Immature natural killer cell (primary cell): ENCODE results near the gene SEMA4D. TPM values are rescaled to one million over a fixed set of nuclear protein-coding genes. Genes with fewer than 3 reads are reported as not detected.

Experiments used
- DNase-seq, 3 donors: peaks; one replicate each; pipeline ENCODE4 v3.0.0; 2022; ENCODE audit warnings: mixed read lengths in 1 of 3
- H3K27ac Mint-ChIP-seq, 6 donors: one replicate each; pipeline ENCODE4 v1.8.0; 2020; ENCODE audit warnings: mixed read lengths in 6 of 6, mild to moderate bottlenecking in 5 of 6, inconsistent platforms in 4 of 6, moderate library complexity in 3 of 6
- H3K27me3 Mint-ChIP-seq, 3 donors: one replicate each; pipeline ENCODE4 v1.8.0; 2020 to 2021; ENCODE audit warnings: low read depth in 3 of 3, mild to moderate bottlenecking in 3 of 3, mixed read lengths in 3 of 3, moderate library complexity in 3 of 3, inconsistent platforms in 1 of 3
- H3K36me3 Mint-ChIP-seq, 3 donors: one replicate each; pipeline ENCODE4 v1.8.0; 2020; ENCODE audit warnings: mixed read lengths in 3 of 3, inconsistent platforms in 2 of 3, mild to moderate bottlenecking in 2 of 3
- H3K4me1 Mint-ChIP-seq, 2 donors: one replicate each; pipeline ENCODE4 v1.8.0; 2020; ENCODE audit warnings: inconsistent platforms in 2 of 2, mild to moderate bottlenecking in 2 of 2, mixed read lengths in 2 of 2, moderate library complexity in 1 of 2
- H3K4me3 Mint-ChIP-seq, 5 donors: one replicate each; pipeline ENCODE4 v1.8.0; 2020; ENCODE audit warnings: mild to moderate bottlenecking in 5 of 5, mixed read lengths in 5 of 5, inconsistent platforms in 3 of 5, moderate library complexity in 3 of 5
- H3K9me3 Mint-ChIP-seq, 6 donors: one replicate each; pipeline ENCODE4 v1.8.0; 2020; ENCODE audit warnings: mild to moderate bottlenecking in 6 of 6, mixed read lengths in 6 of 6, inconsistent platforms in 4 of 6, moderate library complexity in 3 of 6
- polyA plus RNA-seq, 3 donors: library from polyadenylated mRNA; unstranded; fragments of 300-500 nt; fragmentation: Illumina TruSeq; gene quantifications; one replicate each; pipeline ENCODE4 v1.2.3, GENCODE V29; 2021

Gene SEMA4D
- polyA plus RNA-seq, 3 donors from 2014 or later = 45.8 to 80.6 (median 47.0) TPM

DNA sequence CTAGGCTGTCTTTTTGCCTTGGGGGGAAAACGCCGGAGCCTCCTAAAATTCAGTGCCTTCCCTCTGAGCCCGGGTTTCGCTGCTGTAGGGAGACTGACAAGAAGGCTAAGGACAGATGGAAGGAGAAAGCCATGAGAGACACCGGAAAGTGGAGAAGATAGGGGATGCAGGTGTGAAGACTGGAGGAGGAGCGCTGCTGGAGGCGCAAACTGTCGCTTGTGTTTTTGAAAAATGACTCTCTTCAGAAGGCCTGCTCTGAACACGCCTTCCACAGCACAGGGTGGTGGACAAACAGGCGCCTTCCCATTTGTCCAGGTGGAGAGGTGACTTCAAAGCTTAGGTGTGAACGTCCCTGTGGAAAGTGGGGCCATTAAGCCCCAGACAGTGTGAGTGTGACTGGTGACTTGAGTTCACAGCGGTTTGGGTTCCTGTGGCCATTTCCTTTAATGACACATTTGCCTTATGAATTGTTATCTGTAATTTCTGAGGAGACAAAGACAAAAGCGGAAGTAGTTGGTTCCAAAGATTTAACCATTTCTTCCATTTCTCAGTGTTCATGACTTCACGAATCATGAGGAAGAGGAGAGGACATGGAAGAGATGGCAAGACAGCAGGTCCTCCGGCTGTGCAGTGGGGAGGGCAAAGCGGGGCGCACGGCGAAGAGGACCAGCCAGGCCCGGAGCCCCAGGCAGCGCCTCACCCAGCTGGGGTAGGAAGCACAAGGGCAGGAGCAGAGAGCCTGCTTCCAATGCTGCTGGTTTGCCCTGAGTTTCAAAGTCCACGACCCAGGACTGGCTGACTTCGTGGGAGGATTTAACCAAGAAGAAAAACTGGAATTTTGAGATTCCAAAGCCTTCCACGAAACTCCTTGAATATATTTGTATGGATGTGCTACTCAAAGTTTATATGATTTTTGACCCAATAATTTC lies 27.8 kb upstream of the SEMA4D start:
- Mint-ChIP-seq H3K27ac (peak overlapping the region; percentile 92 to 99 (median 96)), H3K4me1 (peaks cover 98 to 100% of the 10 kb centered on the region in 2 donors), H3K9me3 (no peaks in the 10 kb centered on the region), H3K27me3 (peaks cover 5 to 13% (median 10%) of the 10 kb centered on the region in 3 donors), H3K36me3 (peaks cover 0 to 5% (median 4%) of the 10 kb centered on the region in 3 donors), H3K4me3 (peak overlapping the region; percentile 72 to 89 (median 77))
- DNase-seq = peak; percentile 51 to 66 (median 66)

GRCh38 chr9:89524963-89525362 lies 27.1 kb upstream of the SEMA4D start:
- H3K4me1 Mint-ChIP-seq = peaks cover 98 to 100% of the 10 kb centered on the region in 2 donors
- H3K9me3 Mint-ChIP-seq = no peaks in the 10 kb centered on the region
- peaks cover 5 to 13% (median 10%) of the 10 kb centered on the region in 3 donors for H3K27me3 Mint-ChIP-seq
- H3K36me3 Mint-ChIP-seq = peaks cover 0 to 5% (median 4%) of the 10 kb centered on the region in 3 donors
- H3K27ac Mint-ChIP-seq = peak overlapping the region; percentile 92 to 99 (median 96)
- DNase-seq = no peak
- peak overlapping the region; percentile 72 to 89 (median 77) for H3K4me3 Mint-ChIP-seq

DNA sequence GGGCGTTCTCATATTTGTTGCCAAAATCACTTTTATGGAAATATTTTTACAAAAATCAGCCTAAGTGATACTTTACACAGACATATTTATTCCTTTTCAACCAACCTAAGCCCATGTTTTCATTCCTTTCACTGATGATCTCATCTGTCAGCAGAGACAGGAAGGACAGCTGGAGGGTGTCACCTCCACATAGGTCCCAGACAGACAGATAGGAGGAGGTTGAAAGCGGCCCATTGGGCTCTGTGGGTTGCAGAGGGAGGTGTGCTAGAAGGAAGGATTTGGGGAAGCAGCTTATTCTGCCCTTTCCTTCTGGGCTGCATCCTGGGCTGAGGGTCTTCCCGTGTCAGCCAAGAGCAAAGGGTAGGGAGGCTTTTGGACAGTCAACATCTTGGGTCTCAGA lies 26.0 kb upstream of the SEMA4D start:
- H3K36me3 Mint-ChIP-seq = peaks cover 0 to 5% (median 4%) of the 10 kb centered on the region in 3 donors
- H3K4me1 Mint-ChIP-seq = peaks cover 98 to 100% of the 10 kb centered on the region in 2 donors
- peak overlapping the region; percentile 92 to 99 (median 96) for H3K27ac Mint-ChIP-seq
- DNase-seq = peak; percentile 50 to 61 (median 55)
- H3K27me3 Mint-ChIP-seq = peaks cover 5 to 13% (median 10%) of the 10 kb centered on the region in 3 donors
- H3K4me3 Mint-ChIP-seq = peak overlapping the region; percentile 62 to 82 (median 75)
- no peaks in the 10 kb centered on the region for H3K9me3 Mint-ChIP-seq

DNA sequence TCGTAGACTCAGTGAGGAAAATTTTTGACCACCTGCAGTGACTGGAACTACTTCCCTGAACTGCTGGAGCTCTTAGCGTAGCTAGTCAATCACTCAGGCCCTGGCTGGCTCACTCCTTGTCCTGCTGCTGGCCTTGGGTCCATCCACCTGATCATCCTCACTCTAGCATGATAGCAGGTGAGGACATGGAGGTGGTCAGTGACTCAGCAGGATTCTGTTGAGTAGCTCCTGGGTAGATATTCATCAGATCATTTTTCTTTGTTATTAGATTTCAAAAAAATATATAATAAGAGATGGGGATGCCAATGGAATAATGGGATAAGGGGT lies 25.0 kb upstream of the SEMA4D start:
- Mint-ChIP-seq H3K27me3 (peaks cover 1 to 13% (median 10%) of the 10 kb centered on the region in 3 donors), H3K4me1 (peaks cover 97 to 100% of the 10 kb centered on the region in 2 donors), H3K27ac (peak overlapping the region; percentile 92 to 99 (median 96)), H3K36me3 (peaks cover 0 to 5% (median 4%) of the 10 kb centered on the region in 3 donors), H3K9me3 (no peaks in the 10 kb centered on the region), H3K4me3 (peak overlapping the region; percentile 39 to 75 (median 70))
- DNase-seq = no peak

DNA sequence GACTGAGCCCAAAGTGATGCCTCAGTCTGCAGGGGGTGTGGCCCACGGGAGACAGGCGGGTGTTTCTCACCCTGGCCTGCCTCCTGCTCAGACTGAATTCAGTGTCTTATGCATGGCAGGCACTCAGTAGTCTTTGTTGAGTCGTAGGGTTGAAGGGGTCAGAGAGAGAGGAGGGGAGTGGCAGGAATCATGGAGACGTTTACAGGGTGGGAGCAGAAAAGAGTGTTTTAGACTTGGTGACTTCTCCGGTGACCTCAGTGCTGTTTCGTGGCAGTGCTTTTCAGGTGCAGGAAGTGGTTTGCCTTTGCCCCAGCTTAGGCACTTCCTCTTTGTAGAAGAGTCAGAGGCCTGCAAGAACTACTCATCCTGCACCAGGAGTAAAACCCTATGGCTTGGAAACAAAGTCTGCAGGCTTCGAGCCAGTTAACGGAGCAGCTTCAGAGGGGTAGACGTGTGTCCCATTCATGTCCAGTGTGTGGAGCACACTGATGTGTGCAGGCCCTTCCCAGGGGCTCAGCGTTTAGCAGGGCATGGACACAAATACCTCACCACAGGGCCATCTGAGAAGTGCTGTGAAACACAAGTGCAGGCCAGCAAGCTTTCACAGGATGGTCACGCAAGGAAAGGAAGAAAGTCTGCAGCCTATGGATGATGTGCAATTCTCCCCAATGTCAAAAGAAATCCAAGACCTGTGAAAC lies 24.5 kb upstream of the SEMA4D start:
- peaks cover 1 to 13% (median 10%) of the 10 kb centered on the region in 3 donors for H3K27me3 Mint-ChIP-seq
- no peaks in the 10 kb centered on the region for H3K9me3 Mint-ChIP-seq

GRCh38 chr9:89519366-89519805 lies 21.5 kb upstream of the SEMA4D start:
- H3K36me3 Mint-ChIP-seq = no peaks in the 10 kb centered on the region
- H3K4me1 Mint-ChIP-seq = peaks cover 71% of the 10 kb centered on the region in 2 donors
- peaks cover 2 to 10% (median 5%) of the 10 kb centered on the region in 3 donors for H3K27me3 Mint-ChIP-seq
- H3K4me3 Mint-ChIP-seq = peak overlapping the region in 4 of 5 donors; percentile 13 to 80 (median 42)
- peak overlapping the region; percentile 92 to 99 (median 96) for H3K27ac Mint-ChIP-seq
- no peak for DNase-seq
- no peaks in the 10 kb centered on the region for H3K9me3 Mint-ChIP-seq

More for the DNA sequence above, 24.5 kb upstream of the SEMA4D start:
- peak overlapping the region; percentile 39 to 75 (median 70) for H3K4me3 Mint-ChIP-seq
- DNase-seq = peak; percentile 83 to 85 (median 83)
- peaks cover 0 to 5% (median 4%) of the 10 kb centered on the region in 3 donors for H3K36me3 Mint-ChIP-seq
- peaks cover 95 to 99% of the 10 kb centered on the region in 2 donors for H3K4me1 Mint-ChIP-seq
- peak overlapping the region; percentile 92 to 99 (median 96) for H3K27ac Mint-ChIP-seq

DNA sequence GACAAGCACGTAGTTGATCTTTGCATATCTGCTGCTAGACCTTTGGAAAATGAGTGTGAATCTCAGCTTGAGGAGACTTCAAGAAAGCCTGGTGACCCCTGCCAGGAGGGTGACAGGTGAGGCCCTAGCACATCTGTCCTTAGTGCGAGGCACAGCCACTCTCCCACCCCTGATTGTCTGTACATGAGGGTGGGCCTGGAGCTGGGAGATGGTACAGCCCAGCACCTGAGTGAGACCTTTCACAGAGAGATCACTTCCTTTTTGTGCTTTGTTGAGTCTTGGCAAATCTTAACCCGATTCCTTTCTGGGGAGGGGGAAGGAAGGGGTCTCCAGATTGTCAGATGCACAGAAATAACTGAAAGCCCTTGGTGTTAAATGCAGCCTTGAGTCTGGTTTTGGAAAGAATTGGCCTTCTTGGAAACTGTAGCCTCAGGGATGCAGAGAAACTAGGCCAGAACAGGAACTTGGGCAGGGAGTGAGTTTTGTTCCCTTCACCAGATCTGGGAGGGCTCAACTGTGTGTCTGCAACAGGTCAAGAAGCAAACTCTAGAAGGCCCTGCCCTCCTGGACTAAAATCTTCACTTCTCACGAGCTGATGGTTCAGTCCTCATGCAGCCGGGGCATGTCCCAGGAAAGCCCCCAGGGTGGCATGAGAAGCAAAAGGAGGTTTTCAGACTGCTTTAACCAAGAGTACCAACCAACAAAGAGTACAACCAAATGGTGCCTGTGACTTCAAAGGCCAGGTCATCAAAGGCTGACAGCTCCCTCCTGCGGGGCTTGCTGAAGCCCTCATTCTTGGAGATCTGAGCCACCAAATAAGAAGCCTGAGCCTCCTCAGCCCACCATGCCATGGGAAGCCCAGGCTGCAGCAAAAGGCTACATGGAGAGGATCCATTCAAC lies 20.8 kb upstream of the SEMA4D start:
- peak overlapping the region in 4 of 5 donors; percentile 10 to 50 (median 22) for H3K4me3 Mint-ChIP-seq
- H3K36me3 Mint-ChIP-seq = no peaks in the 10 kb centered on the region
- no peaks in the 10 kb centered on the region for H3K9me3 Mint-ChIP-seq
- peak overlapping the region; percentile 92 to 99 (median 96) for H3K27ac Mint-ChIP-seq
- H3K27me3 Mint-ChIP-seq = peaks cover 2 to 8% (median 5%) of the 10 kb centered on the region in 3 donors
- peaks cover 65 to 67% of the 10 kb centered on the region in 2 donors for H3K4me1 Mint-ChIP-seq
- DNase-seq = no peak

GRCh38 chr9:89515416-89515815 lies 17.5 kb upstream of the SEMA4D start:
- Mint-ChIP-seq H3K27me3 (peaks cover 2 to 7% (median 2%) of the 10 kb centered on the region in 3 donors), H3K9me3 (no peaks in the 10 kb centered on the region), H3K4me1 (peaks cover 46 to 53% of the 10 kb centered on the region in 2 donors), H3K36me3 (peaks cover 0 to 4% (median 0%) of the 10 kb centered on the region in 3 donors), H3K4me3 (no peak overlapping the region), H3K27ac (peak overlapping the region in 2 of 6 donors; percentile 30 to 76)
- DNase-seq = no peak

GRCh38 chr9:89514956-89515355 lies 17.0 kb upstream of the SEMA4D start:
- Mint-ChIP-seq H3K27me3 (peaks cover 2 to 7% (median 2%) of the 10 kb centered on the region in 3 donors), H3K27ac (peak overlapping the region in 2 of 6 donors; percentile 30 to 46), H3K4me1 (peaks cover 42 to 53% of the 10 kb centered on the region in 2 donors), H3K36me3 (peaks cover 0 to 4% (median 0%) of the 10 kb centered on the region in 3 donors), H3K9me3 (no peaks in the 10 kb centered on the region), H3K4me3 (no peak overlapping the region)
- no peak for DNase-seq

- DNase-seq = no peak
- H3K9me3 Mint-ChIP-seq = no peaks in the 10 kb centered on the region
- no peak overlapping the region for H3K27ac Mint-ChIP-seq
- H3K4me3 Mint-ChIP-seq = no peak overlapping the region
- peaks cover 0 to 4% (median 0%) of the 10 kb centered on the region in 3 donors for H3K36me3 Mint-ChIP-seq
- H3K4me1 Mint-ChIP-seq = peaks cover 36 to 51% of the 10 kb centered on the region in 2 donors
- peaks cover 2 to 7% (median 2%) of the 10 kb centered on the region in 3 donors for H3K27me3 Mint-ChIP-seq
Measured at GRCh38 chr9:89514337-89514736, 16.4 kb upstream of the SEMA4D start.

GRCh38 chr9:89513837-89514236 lies 15.9 kb upstream of the SEMA4D start:
- Mint-ChIP-seq H3K9me3 (no peaks in the 10 kb centered on the region), H3K27ac (no peak overlapping the region), H3K36me3 (peaks cover 0 to 4% (median 0%) of the 10 kb centered on the region in 3 donors), H3K4me3 (no peak overlapping the region), H3K27me3 (peaks cover 2 to 7% (median 5%) of the 10 kb centered on the region in 3 donors), H3K4me1 (peaks cover 36 to 51% of the 10 kb centered on the region in 2 donors)
- DNase-seq = no peak

- no peak for DNase-seq
- Mint-ChIP-seq H3K27me3 (peaks cover 2 to 7% (median 5%) of the 10 kb centered on the region in 3 donors), H3K36me3 (peaks cover 0 to 4% (median 0%) of the 10 kb centered on the region in 3 donors), H3K4me1 (peaks cover 36 to 52% of the 10 kb centered on the region in 2 donors), H3K4me3 (no peak overlapping the region), H3K9me3 (no peaks in the 10 kb centered on the region), H3K27ac (peak overlapping the region in 1 of 6 donors; percentile 25)
Measured at GRCh38 chr9:89512382-89512781, 14.5 kb upstream of the SEMA4D start.
